Left ventricle myocardium superior (tissue), 1 donor: ENCODE results near the gene OBP2A. TPM values are rescaled to one million over a fixed set of nuclear protein-coding genes. Genes with fewer than 3 reads are reported as not detected.
"Not testable (repeated sequence)": the region's sequence is repeated elsewhere in the genome, so short reads cannot be mapped to it uniquely, and the experiment has no call there.

Experiments
- ATAC-seq: fragments of 200-7000 bp; cut with Tn5 transposase; one replicate; pipeline ENCODE4 v1.9.1; 2020; ENCODE audit warnings: mild to moderate bottlenecking, moderate library complexity
- DNase-seq: peaks from one replicate; pipeline ENCODE4 v3.0.0-alpha.2; 2020
- intact Hi-C: fragments of 100-400 bp; cut with micrococcal nuclease; formaldehyde crosslinking; loops from one replicate; pipeline ENCODE4 v1.11.0; 2022
- total RNA-seq: library from RNA; stranded (reverse); fragmentation: NEBNext Ultra II Directional; extraction: Animal tissue kit (Norgen Biotek cat#: 25700); gene quantifications from one replicate; pipeline ENCODE4 v1.2.1, GENCODE V29; 2021
- donor health status: DM: no; HTN: yes; CAD: no; lungs with severe emphysema.

The OBP2A gene
- total RNA-seq, 1 donor from 2014 or later, result not detected

DNA sequence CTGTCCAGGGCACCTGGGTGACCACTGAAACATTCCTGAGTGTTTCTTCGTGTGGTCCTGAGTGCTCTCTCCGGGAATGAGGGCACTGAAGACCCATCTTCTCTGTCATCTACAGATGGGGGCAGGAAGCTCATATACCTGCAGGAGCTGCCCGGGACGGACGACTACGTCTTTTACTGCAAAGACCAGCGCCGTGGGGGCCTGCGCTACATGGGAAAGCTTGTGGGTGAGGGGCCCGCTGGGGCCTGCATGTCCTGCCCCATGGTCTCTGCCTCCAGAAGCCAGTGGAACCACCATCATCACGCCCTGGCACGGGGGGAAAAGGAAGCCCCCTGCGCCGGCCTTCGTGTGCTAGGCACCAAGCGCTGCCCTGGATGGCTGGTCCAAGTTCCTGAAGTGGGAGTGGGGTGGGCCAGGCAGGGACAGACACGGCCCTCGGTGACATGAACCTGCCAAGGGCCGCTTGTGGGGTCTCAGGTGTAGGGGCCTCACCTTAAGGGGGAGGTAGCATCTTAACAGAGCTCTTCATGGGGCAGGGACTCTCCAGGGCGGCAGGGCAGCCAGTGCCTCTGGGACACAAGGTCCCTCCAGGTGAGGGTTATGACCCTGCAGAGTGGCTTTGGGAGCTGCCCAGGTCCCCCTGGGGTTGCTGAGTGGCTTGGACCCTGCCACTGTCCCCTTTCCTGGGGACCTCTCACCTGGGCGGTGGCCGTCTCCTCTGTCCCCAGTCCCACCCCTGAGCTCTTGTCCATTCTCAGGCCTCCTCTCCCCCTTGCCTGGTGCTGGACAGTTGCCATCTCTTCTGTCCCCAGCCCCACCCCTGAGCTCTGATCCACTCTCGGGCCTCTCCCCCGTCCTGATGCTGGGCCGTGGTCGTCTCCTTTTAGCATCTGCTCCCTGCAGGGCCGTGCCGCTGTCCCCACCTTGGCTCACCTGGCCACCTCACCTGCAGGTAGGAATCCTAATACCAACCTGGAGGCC, 2.1 kb downstream of the OBP2A start:
- intact Hi-C loops, result no loop called here
- ATAC-seq, result no peak
- DNase-seq, result no peak

DNA sequence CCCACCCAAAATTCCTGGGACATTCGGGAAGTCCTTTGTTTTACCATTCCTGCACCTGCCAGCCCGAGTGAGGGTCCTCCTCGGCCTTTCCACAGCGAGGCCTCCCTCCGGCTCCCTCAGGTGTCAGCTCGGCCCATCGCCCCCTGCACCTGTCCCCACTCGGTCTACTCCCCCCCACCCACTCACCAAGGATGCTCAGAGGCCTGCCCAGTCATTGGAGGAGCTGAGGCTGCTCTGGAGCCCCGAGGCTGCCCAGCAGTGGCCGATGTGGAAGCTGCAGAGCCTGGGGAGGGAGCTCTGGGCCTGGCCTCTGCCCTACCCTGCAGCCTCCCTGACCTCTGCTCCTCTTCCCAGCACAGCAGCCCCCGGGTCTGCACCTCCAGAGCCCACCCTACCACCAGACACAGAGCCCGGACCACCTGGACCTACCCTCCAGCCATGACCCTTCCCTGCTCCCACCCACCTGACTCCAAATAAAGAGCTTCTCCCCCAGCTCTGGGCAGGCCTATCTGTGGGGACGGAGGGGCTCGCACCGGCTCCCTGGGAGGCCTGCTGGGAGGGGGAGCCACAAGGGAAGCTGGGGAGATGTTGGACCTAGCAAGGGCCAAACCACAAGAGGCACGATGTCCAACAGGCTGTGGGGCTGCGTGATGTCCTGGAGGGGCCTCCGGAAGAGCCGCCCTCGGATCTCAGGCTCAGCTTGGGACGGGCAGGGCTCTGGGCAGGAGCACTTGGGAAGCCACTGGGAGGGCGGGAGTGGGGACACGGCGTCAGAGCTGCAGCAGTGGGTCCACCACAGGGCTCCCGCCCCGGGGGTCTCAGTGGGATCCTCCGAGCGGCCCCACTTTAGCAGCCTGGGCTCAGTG, 3.8 kb downstream of the OBP2A start:
- ATAC-seq, intact Hi-C loops, DNase-seq: not testable (repeated sequence)

DNA sequence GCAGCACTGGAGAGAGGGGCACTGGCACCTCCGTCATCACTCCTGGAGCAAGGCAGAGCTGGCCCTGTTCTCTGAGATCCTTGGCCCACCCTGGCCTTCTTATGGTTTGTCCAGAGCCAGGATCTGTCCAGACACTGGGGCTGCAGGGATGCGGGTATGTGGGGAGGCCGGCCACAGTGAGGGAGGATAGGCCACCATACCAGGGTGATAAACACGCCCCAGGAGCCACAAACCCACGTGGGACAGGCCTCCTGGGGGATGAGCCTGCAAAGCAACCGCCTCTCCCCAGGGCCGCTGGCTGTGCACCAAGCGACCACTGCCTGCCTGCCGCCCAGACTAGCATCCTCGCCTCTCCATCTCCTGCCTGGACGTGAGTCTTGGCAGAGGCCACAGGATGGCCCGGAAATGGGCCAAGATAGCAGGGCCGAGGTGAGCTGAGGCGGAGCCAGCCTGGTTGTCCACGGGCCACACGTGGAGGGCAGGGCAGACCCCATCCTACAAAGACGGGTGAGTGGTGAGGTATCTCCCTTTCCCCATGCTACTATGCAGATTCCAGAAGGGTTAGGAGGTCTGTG, 4.5 kb downstream of the OBP2A start:
- intact Hi-C loops, result no loop called here
- no peak for DNase-seq
- ATAC-seq, result no peak

DNA sequence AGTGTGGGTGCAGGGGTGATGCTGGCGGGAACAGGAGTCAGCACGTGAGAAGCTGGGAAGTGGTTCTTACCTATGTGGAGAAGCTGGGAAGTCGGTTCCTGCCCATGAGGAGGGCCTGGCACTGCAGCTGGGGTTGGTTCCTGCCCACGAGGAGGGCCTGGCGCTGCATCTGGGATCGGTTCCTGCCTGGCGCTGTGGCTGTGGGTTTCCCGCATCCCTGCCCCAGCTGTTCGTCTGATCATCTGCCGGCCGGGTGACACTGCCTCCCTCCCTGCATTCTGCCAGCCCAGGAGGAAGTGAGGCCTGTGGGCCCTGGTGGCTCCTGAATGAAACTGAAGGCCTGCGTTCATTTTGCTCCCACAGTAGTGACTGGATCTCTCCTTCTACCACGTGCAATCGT, 5.1 kb downstream of the OBP2A start:
- ATAC-seq (no peak), DNase-seq (no peak)
- intact Hi-C loops, result no loop called here

DNA sequence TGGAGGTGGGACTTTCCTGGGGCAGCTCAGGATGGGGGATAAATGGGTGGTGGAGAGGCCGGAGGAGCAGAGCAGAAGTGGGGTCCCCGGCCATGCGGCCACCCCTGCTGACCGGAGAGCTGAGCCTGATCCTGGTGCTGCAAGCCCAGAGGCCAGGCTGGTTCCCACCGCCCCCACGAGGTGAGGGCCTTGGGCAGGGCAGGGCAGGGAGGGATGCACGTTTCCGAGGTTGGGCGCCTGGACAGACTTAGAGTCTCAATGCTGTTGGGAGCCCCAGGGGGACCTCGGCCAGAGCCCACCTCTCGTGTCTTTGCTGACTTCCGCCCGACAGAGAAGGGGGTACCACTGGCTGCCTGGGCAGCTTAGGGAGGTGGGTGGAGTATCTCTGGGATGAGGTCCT, 5.5 kb downstream of the OBP2A start:
- DNase-seq (no peak), ATAC-seq (no peak)
- intact Hi-C loops, result no loop called here

DNA sequence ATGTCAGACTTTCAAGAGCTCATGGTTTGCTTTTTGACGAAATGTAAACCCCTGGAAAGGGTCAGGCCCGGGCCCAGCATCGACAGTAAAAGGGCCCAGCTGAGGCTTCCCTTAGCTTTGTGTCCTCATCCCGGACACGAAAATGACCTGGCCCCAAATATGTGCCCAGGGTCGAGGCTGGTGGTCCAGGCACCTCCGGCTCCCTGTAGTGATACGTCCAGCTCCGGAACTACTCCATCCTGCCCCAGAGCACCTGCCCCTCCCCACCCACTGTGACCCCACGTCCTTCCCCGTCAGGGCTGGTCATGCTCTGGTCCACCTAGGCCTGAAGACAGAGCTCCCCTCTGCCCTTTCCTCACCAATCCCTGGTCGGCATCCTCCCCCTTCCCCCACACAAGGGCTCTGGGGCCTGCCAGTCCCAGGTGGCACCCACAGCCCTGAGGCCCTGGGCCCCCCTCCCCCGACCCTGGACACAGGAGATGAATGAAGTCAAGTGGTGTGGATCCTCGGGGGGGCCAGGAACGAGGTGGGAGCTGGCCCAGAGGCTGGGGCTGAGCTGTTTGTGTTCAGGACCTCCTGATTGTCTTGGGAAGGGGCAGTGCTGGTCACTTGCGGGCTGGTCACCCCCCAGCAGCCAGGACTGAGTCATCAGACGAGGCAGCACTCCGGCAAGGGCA, 6.2 kb downstream of the OBP2A start:
- ATAC-seq (no peak), DNase-seq (no peak)
- intact Hi-C loops, result no loop called here

DNA sequence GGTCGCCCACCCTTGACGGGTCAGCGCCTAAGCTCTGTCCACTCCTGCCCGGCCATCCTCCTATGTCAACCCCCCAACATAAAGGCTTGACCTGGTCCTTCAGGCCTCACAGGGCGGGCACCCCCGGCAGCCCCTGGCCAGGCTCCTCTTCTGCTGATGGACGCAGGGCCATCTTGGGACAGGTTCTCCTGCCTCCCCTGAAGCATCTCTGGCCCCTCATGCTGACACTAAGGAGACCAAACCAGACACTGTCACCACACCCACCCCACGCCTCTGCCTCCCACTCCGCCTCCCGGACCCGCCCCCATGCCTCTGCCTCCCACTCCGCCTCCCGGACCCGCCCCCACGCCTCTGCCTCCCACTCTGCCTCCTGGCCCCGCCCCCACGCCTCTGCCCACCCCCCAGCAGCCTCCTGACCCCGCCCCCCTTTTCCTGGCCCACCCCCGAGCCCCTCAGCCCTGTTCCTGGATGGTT, 6.8 kb downstream of the OBP2A start:
- ATAC-seq (no peak), DNase-seq (no peak)
- intact Hi-C loops, result no loop called here

DNA sequence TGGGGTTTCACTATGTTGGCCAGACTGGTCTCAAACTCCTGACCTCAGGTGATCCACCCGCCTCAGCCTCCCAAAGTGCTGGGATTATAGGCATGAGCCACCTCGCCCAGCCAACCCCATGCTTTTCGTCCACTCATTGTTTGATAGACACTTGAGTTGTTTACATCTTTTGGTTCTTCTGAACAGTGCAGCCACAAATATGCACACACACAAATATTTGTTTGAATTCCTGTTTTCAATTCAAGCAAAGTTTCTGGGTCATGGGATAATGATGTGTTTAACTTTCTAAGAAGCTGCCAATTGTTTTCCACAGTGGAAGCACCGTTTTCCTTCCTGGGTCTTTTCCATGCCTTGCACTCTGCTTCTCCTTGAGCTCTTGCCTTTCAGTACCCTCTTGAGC, 8.8 kb downstream of the OBP2A start:
- intact Hi-C loops, result no loop called here
- ATAC-seq (no peak), DNase-seq (no peak)

DNA sequence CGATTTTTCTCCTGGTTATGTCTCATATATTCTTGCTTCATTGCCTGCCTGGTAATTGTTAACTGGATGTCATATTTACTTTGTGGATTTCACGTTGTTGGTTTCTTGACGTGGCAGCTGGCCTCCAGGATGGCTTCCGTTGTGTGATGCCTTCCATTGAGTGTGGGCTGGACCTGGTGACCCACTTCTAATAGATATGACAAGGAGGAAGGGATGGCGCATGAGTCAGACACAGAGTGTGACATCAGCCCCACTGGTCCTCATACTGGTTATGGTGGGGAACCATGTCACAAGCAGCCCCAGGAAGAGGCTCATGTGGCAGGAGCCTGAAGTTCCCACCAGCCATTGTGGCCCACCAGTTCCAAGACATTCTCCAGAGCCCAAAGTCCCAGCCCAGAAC, 9.3 kb downstream of the OBP2A start:
- intact Hi-C loops, result no loop called here
- ATAC-seq, result no peak
- DNase-seq, result no peak

DNA sequence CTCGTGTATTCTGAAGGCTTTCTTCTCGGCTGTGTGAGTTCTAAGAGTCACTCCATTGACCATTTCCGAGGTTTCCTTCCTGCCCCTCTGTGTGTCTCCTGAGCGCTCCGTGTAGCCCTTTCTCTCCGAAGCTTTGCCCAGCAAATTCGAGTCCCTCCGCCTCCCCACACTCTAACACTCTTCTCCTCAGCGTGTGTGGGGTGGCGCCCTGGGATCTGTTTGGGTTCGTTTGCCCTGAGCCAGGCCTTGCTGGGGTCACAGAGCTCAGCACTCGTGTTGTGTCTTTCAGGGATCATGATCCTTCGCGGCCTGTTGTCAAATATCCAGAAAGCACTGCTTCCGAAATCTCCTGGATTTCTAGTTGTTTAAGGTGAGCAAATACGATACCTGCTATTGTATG, 10.0 kb downstream of the OBP2A start:
- no peak for DNase-seq
- intact Hi-C loops, result no loop called here
- ATAC-seq, result no peak

DNA sequence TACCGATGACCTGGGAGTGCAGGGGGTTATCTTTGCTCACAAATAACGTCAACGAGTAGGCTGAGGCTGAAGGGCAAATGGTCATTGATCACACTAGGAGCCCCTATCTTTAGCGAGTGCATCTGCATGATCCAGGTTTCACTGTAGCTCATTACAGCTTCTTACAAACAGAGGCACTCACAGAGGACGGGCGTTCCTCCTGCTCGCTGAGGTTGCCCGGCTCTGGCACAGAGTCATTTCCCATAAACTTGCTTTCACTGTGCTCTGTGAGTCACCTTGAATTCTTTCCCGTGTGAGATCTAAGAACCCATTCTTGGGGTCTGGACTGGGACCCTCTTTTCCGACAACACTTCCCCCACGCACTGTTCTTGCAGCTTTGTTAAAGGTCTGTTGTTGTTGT, 13.7 kb downstream of the OBP2A start:
- DNase-seq, result no peak
- intact Hi-C loops, result no loop called here
- ATAC-seq, result no peak

DNA sequence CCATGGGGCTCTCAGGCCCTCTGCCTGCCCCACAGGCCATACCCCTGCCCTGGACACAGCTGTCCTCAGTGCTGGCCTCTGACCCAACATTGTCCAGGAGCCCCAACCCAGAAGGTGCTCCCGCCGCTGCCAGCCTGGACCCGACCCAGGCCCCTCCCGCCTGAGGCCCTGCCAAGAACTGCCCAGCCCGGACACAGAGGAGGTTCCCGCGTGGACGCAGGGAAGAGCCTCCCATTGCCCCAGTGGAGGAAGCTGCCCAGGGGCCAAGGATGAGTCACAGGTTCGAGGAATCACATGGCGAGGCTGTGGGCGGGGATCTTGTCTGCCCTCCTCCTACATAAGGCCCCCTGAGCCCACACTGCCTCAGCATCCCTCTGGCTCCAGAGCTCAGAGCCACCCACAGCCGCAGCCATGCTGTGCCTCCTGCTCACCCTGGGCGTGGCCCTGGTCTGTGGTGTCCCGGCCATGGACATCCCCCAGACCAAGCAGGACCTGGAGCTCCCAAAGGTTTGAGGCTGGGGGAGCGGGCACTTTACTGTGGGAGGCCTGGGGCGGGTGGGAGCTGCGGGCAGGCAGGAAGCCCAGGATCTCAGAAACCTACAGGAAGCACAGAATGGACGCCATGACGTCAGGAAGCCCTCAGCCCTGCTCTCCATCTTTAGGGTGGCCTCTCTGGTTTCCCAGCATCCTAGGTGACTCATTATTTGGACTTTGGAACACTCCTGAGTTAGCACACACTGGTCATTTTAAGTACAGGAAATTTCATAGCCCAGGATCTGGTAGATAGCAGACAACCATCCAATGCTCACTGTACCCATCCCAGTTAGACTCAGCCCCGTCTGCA, 15.7 kb downstream of the OBP2A start, which contains the start of gene PAEP:
Gene PAEP, plus strand, starts transcription at position 366 of the 844 bp plus-strand sequence.
- DNase-seq, result no peak
- no peak for ATAC-seq
- intact Hi-C loops, result no loop called here

DNA sequence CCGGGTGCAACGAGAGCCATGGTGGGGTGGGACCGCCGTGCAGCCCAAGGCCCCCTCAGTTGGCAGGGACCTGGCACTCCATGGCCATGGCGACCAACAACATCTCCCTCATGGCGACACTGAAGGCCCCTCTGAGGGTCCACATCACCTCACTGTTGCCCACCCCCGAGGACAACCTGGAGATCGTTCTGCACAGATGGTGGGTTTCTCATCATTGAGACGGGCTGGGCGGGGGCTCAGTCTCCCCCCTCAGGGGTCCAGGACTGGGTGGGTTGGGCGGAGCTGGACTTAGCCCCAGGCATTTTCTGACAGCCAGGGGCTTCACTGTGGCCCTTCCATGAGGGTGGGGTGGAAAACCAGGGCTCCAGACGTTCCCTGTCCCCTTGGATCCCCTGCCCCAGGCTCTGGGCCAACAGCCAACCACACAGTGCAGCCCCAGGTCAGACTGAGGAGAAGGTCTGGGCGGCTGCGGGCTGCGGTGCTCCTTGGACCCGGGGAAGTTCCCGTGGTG, 16.4 kb downstream of the OBP2A start:
- intact Hi-C loops, result no loop called here
- no peak for ATAC-seq

DNA sequence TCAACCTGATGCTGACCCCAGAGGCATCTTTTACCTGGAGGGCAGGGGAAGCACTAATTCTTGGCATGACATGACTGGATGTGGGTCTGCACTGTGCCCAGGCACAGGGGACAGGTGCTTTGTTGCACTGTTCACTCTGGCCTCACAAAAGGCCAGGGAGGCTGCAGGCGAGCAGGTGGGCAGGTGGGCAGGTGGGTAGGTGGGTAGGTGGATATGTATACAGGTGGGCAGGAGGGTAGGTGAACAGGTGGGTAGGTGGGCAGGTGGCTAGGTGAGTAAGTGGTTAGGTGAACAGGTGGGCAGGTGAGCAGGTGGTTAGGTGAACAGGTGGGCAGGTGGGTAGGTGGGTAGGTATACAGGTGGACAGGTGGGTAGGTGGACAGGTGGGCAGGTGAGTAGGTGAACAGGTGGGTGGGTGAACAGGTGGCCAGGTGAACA, 17.1 kb downstream of the OBP2A start:
- ATAC-seq (no peak), DNase-seq (no peak)
- intact Hi-C loops, result no loop called here

More for the DNA sequence above, 16.4 kb downstream of the OBP2A start:
- DNase-seq, result no peak

DNA sequence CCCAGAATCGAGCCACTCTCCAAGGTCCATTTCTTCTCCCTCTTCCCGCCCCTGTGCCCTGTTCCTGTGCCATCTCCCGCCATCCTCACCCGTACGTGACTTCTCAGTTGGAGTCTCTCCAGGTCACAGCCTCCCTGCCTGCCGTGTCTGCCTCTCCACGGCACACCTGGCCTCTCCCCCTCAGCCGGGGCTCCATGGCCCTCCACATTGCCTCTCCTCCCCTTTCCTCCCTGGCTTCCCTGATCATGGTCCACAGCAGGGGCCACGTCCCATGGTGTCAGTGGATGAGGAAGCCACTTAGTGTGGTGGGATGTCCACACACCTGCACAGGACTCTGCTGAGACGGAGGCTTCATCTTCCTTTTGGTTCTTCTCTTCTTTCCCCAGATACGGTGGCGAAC, 17.9 kb downstream of the OBP2A start:
- intact Hi-C loops, result no loop called here

DNA sequence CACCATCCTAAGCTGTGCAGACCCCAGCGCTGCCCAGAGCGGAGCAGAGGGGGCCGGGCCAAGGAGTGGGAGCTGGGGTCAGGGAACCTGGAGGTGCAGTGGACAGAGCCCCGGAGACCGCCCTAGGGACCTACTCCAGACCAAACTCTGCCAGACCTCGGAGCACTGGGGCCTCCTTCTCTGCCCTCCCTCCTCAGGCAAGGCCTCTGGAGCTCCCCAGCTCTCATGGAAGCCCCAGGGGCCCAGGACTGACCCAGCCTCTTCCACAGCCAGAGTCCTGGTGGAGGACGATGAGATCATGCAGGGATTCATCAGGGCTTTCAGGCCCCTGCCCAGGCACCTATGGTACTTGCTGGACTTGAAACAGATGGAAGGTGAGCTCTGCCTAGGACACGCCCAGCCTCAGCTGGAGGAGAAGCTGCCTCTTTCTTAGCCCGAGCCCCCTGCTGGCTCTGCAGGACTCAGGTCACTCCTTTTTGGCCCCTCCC, 19.3 kb downstream of the OBP2A start:
- ATAC-seq, result no peak
- DNase-seq, result no peak
- intact Hi-C loops, result no loop called here

More for the DNA sequence above, 17.9 kb downstream of the OBP2A start:
- no peak for DNase-seq
- no peak for ATAC-seq

DNA sequence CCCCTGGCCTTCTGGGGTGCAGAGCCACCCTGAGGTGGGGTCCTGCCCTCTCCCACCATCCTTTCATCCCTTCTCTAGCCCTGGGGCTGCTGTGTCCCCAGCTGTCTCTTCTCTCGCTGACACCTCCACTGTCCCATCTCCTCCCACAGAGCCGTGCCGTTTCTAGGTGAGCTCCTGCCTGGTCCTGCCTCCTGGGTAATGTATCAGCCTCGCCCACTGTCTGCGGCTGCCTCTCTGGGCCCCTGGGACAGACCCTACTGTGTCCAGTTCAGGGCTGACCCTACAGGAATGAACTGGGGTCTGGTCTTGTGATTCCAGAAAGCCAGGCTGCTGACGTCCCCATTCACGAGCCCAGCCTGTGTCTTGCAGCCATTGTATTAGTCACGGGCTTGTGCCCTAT, 19.7 kb downstream of the OBP2A start:
- intact Hi-C loops, result no loop called here
- no peak for DNase-seq
- no peak for ATAC-seq

DNA sequence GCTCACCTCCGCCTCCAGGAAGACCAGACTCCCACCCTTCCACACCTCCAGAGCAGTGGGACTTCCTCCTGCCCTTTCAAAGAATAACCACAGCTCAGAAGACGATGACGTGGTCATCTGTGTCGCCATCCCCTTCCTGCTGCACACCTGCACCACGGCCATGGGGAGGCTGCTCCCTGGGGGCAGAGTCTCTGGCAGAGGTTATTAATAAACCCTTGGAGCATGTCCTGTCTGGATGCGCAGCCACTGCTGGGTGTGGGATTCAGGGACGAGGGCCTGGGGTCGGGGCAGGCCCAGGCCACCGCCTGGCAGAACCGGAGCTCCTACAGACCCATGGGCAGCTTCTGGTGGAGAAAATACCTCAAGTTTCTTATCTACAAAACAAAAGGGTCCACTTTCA, 20.6 kb downstream of the OBP2A start:
- intact Hi-C loops, result no loop called here
- DNase-seq (no peak), ATAC-seq (no peak)
